ENCODE results near the gene SIX1.

DNA sequence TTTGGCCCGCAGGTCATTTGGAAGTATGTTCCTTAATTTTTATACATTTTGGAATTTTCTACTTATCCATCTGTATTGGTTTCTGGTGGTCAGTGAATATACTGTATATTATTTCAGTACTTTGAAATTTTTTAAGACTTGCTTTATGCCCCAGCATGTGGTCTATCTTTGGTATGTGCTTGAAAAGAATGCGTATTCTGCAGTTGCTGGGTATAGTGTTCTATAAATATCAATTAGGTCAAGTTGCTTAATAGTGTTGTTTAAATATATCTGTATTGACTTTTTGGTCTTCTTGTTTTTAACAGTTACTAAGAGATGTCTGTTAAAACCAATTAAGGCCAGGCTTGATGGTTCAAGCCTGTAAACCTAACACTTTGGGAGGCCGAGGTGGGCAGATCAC is 21.7 kb upstream of the SIX1 start:
- TF ChIP-seq CTCF (IDR thresholded peaks at IDR 0.05) (no peak), POLR2A (IDR thresholded peaks at IDR 0.05; ENCODE audit: low read depth) (no peak), EP300 (IDR thresholded peaks at IDR 0.05) (no peak)

Data from esophagus muscularis mucosa (tissue), 4 donors.